GM18907 (cell line): ENCODE measurements around the gene ADD3.
A peak's percentile ranks its signal among the peaks of the same experiment; 100 is the strongest.

Source experiments
- ATAC-seq: cut with Tn5 transposase; IDR thresholded peaks from one replicate; pipeline ENCODE4 v1.9.1; 2021; ENCODE audit warnings: mild to moderate bottlenecking, moderate library complexity; ENCODE audit not compliant: unreplicated experiment

The ADD3 gene

GRCh38 chr10:110059925-110060324 lies 52.1 kb downstream of the ADD3 start:
- ATAC-seq: peak; percentile 51

- ATAC-seq: no peak
Measured at GRCh38 chr10:110061687-110062086, 53.9 kb downstream of the ADD3 start.

GRCh38 chr10:110065269-110065668 lies 57.5 kb downstream of the ADD3 start:
- no peak for ATAC-seq

GRCh38 chr10:110067960-110068770 lies 60.4 kb downstream of the ADD3 start:
- peak; percentile 52 for ATAC-seq

GRCh38 chr10:110068780-110069179 lies 61.0 kb downstream of the ADD3 start:
- ATAC-seq: no peak

GRCh38 chr10:110069502-110069982 lies 61.8 kb downstream of the ADD3 start:
- ATAC-seq: peak; percentile 69

- ATAC-seq: no peak
Measured at GRCh38 chr10:110073896-110074295, 66.1 kb downstream of the ADD3 start.

GRCh38 chr10:110074298-110074697 lies 66.5 kb downstream of the ADD3 start:
- ATAC-seq: peak; percentile 34

GRCh38 chr10:110074758-110075671 lies 67.2 kb downstream of the ADD3 start:
- no peak for ATAC-seq

GRCh38 chr10:110075686-110076085 lies 67.9 kb downstream of the ADD3 start:
- no peak for ATAC-seq

GRCh38 chr10:110076559-110077318 lies 69.0 kb downstream of the ADD3 start:
- ATAC-seq: peak; percentile 71

- ATAC-seq: no peak
Measured at GRCh38 chr10:110077436-110078130, 69.8 kb downstream of the ADD3 start.

GRCh38 chr10:110078317-110078716 lies 70.5 kb downstream of the ADD3 start:
- ATAC-seq: no peak

- ATAC-seq: no peak
Measured at GRCh38 chr10:110081911-110082310, 74.1 kb downstream of the ADD3 start.

- ATAC-seq: no peak
Measured at GRCh38 chr10:110083884-110084283, 76.1 kb downstream of the ADD3 start.

GRCh38 chr10:110087682-110088081 lies 79.9 kb downstream of the ADD3 start:
- no peak for ATAC-seq

GRCh38 chr10:110088367-110089104 lies 80.8 kb downstream of the ADD3 start:
- ATAC-seq: no peak

- no peak for ATAC-seq
Measured at GRCh38 chr10:110091830-110092229, 84.0 kb downstream of the ADD3 start.

GRCh38 chr10:110093722-110094121 lies 85.9 kb downstream of the ADD3 start:
- peak; percentile 63 for ATAC-seq

- no peak for ATAC-seq
Measured at GRCh38 chr10:110094786-110095185, 87.0 kb downstream of the ADD3 start.
